HepG2 (cell line): ENCODE measurements around the gene CAPN10. TPM values are rescaled to one million over a fixed set of nuclear protein-coding genes. Genes with fewer than 3 reads are reported as not detected.

Experiments
- ATF7 ChIP-seq, 2 experiments: fragments of 450-650 bp in 1 of 2; sonication (generic) in 1 of 2; formaldehyde crosslinking in 1 of 2; IDR thresholded peaks; 2 replicates each; pipeline versions ENCODE4 v1.4.0 to v1.6.1; 2016 to 2020; ENCODE audit warnings: antibody characterized with exemption in 1 of 2, mild to moderate bottlenecking in 1 of 2, missing genetic modification reagents in 1 of 2
- CENPT ChIP-seq: sonication (generic); formaldehyde crosslinking; IDR thresholded peaks from 2 replicates; pipeline ENCODE4 v1.8.0; 2022; ENCODE audit warnings: low read depth, mild to moderate bottlenecking, moderate library complexity, missing genetic modification reagents
- E2F2 ChIP-seq: sonication (generic); formaldehyde crosslinking; IDR thresholded peaks from 2 replicates; pipeline ENCODE4 v1.4.0; 2020; ENCODE audit warnings: missing genetic modification reagents, borderline replicate concordance
- FLYWCH1 ChIP-seq: sonication (generic); formaldehyde crosslinking; IDR thresholded peaks from 2 replicates; pipeline ENCODE4 v1.8.1; 2023; ENCODE audit warnings: mild to moderate bottlenecking, missing genetic modification reagents
- GLI4 ChIP-seq: sonication (generic); formaldehyde crosslinking; IDR thresholded peaks from 2 replicates; pipeline ENCODE4 v1.5.1; 2020; ENCODE audit warnings: missing genetic modification reagents, mild to moderate bottlenecking, moderate library complexity, borderline replicate concordance
- HNRNPUL1 ChIP-seq: fragments of 200-400 bp; formaldehyde crosslinking; IDR thresholded peaks from 2 replicates; pipeline ENCODE4 v1.6.1; 2017; ENCODE audit warnings: low read depth, mild to moderate bottlenecking, low read length, moderate library complexity
- HOXA5 ChIP-seq: sonication (generic); formaldehyde crosslinking; IDR thresholded peaks from 2 replicates; pipeline ENCODE4 v1.4.0; 2020; ENCODE audit warnings: missing genetic modification reagents
- KDM5A ChIP-seq: fragments of 200-600 bp; sonication (generic); IDR thresholded peaks from 2 replicates; pipeline ENCODE4 v1.7.0; 2018; ENCODE audit warnings: antibody characterized with exemption, mild to moderate bottlenecking, low read length, borderline replicate concordance
- KLF16 ChIP-seq, 2 experiments: sonication (generic) in 1 of 2; formaldehyde crosslinking in 1 of 2; IDR thresholded peaks; 2 replicates each; pipeline versions ENCODE4 v1.6.1 to v1.8.0; 2016 to 2023; ENCODE audit warnings: missing genetic modification reagents in 2 of 2, missing compliant biosample characterization in 1 of 2
- NFIC ChIP-seq: IDR thresholded peaks from 2 replicates; pipeline ENCODE4 v1.6.1; 2012; ENCODE audit warnings: mild to moderate bottlenecking, low read length, inconsistent platforms
- NR2C2 ChIP-seq: sonication (generic); formaldehyde crosslinking; IDR thresholded peaks from 2 replicates; pipeline ENCODE4 v1.4.0; 2020; ENCODE audit warnings: missing genetic modification reagents, mild to moderate bottlenecking, moderate library complexity, borderline replicate concordance
- PRMT3 ChIP-seq: sonication (generic); formaldehyde crosslinking; IDR thresholded peaks from 2 replicates; pipeline ENCODE4 v1.8.1; 2022; ENCODE audit warnings: low read depth, mild to moderate bottlenecking, moderate library complexity, missing genetic modification reagents, borderline replicate concordance
- RBFOX2 ChIP-seq: fragments of 200-400 bp; formaldehyde crosslinking; IDR thresholded peaks from 2 replicates; pipeline ENCODE4 v1.6.1; 2017; ENCODE audit warnings: low read depth, mild to moderate bottlenecking, low read length
- REXO4 ChIP-seq: sonication (generic); formaldehyde crosslinking; IDR thresholded peaks from 2 replicates; pipeline ENCODE4 v1.8.0; 2022; ENCODE audit warnings: missing genetic modification reagents, mild to moderate bottlenecking, borderline replicate concordance
- SALL1 ChIP-seq: sonication (generic); formaldehyde crosslinking; IDR thresholded peaks from 2 replicates; pipeline ENCODE4 v1.8.0; 2022; ENCODE audit warnings: mild to moderate bottlenecking, missing genetic modification reagents
- TCF12 ChIP-seq, 2 experiments: fragments of 450-650 bp in 1 of 2; sonication (generic) in 1 of 2; formaldehyde crosslinking in 1 of 2; IDR thresholded peaks; 2 replicates each; pipeline versions ENCODE4 v1.6.1 to v1.8.0; 2017 to 2022; ENCODE audit warnings: antibody characterized with exemption in 1 of 2, mild to moderate bottlenecking in 1 of 2, missing genetic modification reagents in 1 of 2, moderate library complexity in 1 of 2
- YEATS4 ChIP-seq: sonication (generic); formaldehyde crosslinking; IDR thresholded peaks from 2 replicates; pipeline ENCODE4 v1.4.0; 2020; ENCODE audit warnings: missing genetic modification reagents, borderline replicate concordance
- ZFP36 ChIP-seq: fragments of 150-350 bp; IDR thresholded peaks from 2 replicates; pipeline ENCODE4 v1.6.1; 2018; ENCODE audit warnings: borderline replicate concordance, low read length, low read depth; ENCODE audit not compliant: partially characterized antibody
- ZNF382 ChIP-seq: sonication (generic); formaldehyde crosslinking; IDR thresholded peaks from 2 replicates; pipeline ENCODE4 v1.5.0; 2020; ENCODE audit warnings: missing genetic modification reagents, mild to moderate bottlenecking, borderline replicate concordance
- ZNF557 ChIP-seq: sonication (generic); formaldehyde crosslinking; IDR thresholded peaks from 2 replicates; pipeline ENCODE4 v1.4.0; 2020; ENCODE audit warnings: missing genetic modification reagents
- polyA plus RNA-seq, 8 experiments: library from polyadenylated mRNA; depleted of rRNA in 3 of 8; stranded (reverse) in 7 of 8; unstranded in 1 of 8; fragments of >200 nt; fragmentation: Illumina TruSeq in 4 of 8; extraction: Trizol in 4 of 8; gene quantifications; 2 replicates each; pipeline versions ENCODE4 v1.2.1 to v1.2.3, GENCODE V29; 2011 to 2016; ENCODE audit warnings: low read depth in 4 of 8, missing spikeins in 1 of 8, mixed read lengths in 1 of 8; ENCODE audit not compliant: insufficient read depth in 1 of 8
- total RNA-seq, 5 experiments: library from RNA; depleted of rRNA; stranded (reverse); fragments of >200 nt; fragmentation: Illumina TruSeq; extraction: Trizol; gene quantifications; 2 replicates each; pipeline ENCODE4 v1.2.3, GENCODE V29; 2016; ENCODE audit warnings: low read depth in 1 of 5
- TF ChIP-seq, protein P1 (sequence below): sonication (generic); formaldehyde crosslinking; IDR thresholded peaks from 2 replicates; pipeline ENCODE4 v1.4.0; 2020; ENCODE audit warnings: missing genetic modification reagents
- TF ChIP-seq, protein P2 (sequence below): sonication (generic); formaldehyde crosslinking; IDR thresholded peaks from 2 replicates; pipeline ENCODE4 v1.5.0; 2020; ENCODE audit warnings: missing genetic modification reagents
- TF ChIP-seq, protein P3 (sequence below): sonication (generic); formaldehyde crosslinking; IDR thresholded peaks from 2 replicates; pipeline ENCODE4 v1.4.0; 2020; ENCODE audit warnings: mild to moderate bottlenecking, low read depth, missing genetic modification reagents

The CAPN10 gene
- total and polyA plus RNA-seq, 2 of the 13 experiments (the other 11 are each of a cell fraction or from before 2014, with no cell fraction given): 27.6 to 32.4 TPM

GRCh38 chr2:240566203-240567136 is 20.1 kb upstream of the CAPN10 start (continued):
- TF ChIP-seq, protein P1, sequence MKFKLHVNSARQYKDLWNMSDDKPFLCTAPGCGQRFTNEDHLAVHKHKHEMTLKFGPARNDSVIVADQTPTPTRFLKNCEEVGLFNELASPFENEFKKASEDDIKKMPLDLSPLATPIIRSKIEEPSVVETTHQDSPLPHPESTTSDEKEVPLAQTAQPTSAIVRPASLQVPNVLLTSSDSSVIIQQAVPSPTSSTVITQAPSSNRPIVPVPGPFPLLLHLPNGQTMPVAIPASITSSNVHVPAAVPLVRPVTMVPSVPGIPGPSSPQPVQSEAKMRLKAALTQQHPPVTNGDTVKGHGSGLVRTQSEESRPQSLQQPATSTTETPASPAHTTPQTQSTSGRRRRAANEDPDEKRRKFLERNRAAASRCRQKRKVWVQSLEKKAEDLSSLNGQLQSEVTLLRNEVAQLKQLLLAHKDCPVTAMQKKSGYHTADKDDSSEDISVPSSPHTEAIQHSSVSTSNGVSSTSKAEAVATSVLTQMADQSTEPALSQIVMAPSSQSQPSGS: 0 out of 2 replicates have a peak, but pooled peaks have one; percentile 27
- TF ChIP-seq CENPT (CRISPR knock-in tag) (peak; percentile 75; the same call in 1 of the 2 replicates), KLF16 (CRISPR knock-in tag; IDR thresholded peaks at IDR 0.05) (peak in 1 of 2 experiments; percentile 72; a peak in 2 of 4 replicates), GLI4 (CRISPR knock-in tag) (0 out of 2 replicates have a peak, but pooled peaks have one; percentile 45), ZNF557 (no peak), FLYWCH1 (CRISPR knock-in tag) (no peak), ZNF382 (CRISPR knock-in tag) (no peak), NFIC (no peak), SALL1 (CRISPR knock-in tag) (peak; percentile 41), ZFP36 (no peak), YEATS4 (CRISPR knock-in tag) (peak; percentile 18; the same call in 1 of the 2 replicates), RBFOX2 (peak; percentile 80), REXO4 (CRISPR knock-in tag) (0 out of 2 replicates have a peak, but pooled peaks have one; percentile 14), PRMT3 (CRISPR knock-in tag) (no peak), TCF12 (IDR thresholded peaks at IDR 0.05) (no peak), TCF12 (CRISPR knock-in tag; IDR thresholded peaks at IDR 0.05) (0 out of 2 replicates have a peak, but pooled peaks have one; percentile 38), E2F2 (CRISPR knock-in tag) (peak; percentile 35; the same call in 1 of the 2 replicates), KDM5A (0 out of 2 replicates have a peak, but pooled peaks have one; percentile 34), HNRNPUL1 (no peak), HOXA5 (CRISPR knock-in tag) (peak; percentile 60; the same call in 1 of the 2 replicates), NR2C2 (CRISPR knock-in tag) (peak; percentile 6), ATF7 (IDR thresholded peaks at IDR 0.05) (no peak), ATF7 (CRISPR knock-in tag; IDR thresholded peaks at IDR 0.05) (peak; percentile 15; the same call in 1 of the 2 replicates)
- TF ChIP-seq, protein P2, sequence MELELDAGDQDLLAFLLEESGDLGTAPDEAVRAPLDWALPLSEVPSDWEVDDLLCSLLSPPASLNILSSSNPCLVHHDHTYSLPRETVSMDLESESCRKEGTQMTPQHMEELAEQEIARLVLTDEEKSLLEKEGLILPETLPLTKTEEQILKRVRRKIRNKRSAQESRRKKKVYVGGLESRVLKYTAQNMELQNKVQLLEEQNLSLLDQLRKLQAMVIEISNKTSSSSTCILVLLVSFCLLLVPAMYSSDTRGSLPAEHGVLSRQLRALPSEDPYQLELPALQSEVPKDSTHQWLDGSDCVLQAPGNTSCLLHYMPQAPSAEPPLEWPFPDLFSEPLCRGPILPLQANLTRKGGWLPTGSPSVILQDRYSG (CRISPR knock-in tag): no peak
- TF ChIP-seq, protein P3, sequence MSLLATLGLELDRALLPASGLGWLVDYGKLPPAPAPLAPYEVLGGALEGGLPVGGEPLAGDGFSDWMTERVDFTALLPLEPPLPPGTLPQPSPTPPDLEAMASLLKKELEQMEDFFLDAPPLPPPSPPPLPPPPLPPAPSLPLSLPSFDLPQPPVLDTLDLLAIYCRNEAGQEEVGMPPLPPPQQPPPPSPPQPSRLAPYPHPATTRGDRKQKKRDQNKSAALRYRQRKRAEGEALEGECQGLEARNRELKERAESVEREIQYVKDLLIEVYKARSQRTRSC (CRISPR knock-in tag): no peak
